ENCODE data around the gene INPP5D.
"Not testable (repeated sequence)": the region's sequence is repeated elsewhere in the genome, so short reads cannot be mapped to it uniquely, and the experiment has no call there.

The INPP5D gene

DNA sequence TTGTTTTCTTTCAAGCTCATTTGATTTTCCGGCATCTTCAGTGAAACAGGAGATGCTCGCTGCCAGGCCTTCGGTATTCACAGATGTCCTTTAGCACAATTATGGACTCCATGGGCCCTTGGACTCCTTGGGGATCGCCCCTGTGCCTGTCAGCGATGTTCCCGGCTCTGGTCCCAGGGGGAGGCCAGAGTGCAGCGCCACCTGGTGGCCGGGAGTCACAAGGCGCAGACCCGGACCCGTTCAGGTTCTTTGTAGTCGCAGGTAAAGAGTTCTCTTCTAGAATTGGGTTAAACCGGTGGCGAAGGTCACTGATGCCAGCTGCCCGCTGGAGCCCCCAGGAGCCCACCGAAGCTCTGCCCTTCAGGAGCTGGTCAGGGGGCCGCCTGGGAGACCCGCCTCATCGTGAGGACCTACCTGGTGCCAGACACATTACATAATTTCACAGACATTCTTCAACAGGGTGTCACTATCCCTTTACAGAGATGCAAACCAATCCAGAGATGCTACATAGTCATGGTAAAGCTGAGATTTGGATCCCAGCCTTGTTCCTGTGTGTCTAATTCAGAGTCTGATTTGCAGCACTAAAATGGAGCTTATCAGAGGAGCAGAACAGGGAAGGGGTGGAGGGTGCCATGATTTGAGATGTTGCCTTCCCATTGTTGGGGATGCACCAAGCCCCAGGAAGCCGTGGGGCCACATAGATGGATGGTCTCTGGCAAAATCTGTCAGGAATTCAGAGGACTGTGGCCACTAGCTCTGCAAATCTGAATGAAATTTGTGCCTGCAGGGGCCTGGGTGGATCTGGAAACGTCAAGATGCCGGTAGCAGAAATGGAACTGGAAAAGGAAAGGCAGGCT is 6.0 kb upstream of the INPP5D start:
- DNase-seq: no peak

DNA sequence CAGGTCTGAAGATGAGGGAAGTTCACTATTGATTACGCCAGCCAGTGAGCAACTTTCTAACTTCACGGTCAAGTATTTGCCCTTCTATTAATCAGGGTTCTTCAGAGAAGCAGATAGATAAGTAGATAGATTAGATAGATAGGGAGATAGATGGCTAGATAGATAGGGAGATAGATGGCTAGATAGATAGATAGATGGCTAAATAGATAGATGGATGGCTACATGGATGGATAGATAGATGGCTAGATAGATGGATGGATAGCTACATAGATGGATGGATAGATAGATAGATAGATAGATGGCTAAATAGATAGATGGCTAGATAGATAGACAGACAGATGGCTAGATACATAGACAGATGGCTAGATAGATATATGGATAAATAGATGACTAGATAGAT is 4.8 kb upstream of the INPP5D start:
- DNase-seq: no peak

- DNase-seq: no peak
Measured at GRCh38 chr2:233056961-233057605, 3.1 kb upstream of the INPP5D start.

DNA sequence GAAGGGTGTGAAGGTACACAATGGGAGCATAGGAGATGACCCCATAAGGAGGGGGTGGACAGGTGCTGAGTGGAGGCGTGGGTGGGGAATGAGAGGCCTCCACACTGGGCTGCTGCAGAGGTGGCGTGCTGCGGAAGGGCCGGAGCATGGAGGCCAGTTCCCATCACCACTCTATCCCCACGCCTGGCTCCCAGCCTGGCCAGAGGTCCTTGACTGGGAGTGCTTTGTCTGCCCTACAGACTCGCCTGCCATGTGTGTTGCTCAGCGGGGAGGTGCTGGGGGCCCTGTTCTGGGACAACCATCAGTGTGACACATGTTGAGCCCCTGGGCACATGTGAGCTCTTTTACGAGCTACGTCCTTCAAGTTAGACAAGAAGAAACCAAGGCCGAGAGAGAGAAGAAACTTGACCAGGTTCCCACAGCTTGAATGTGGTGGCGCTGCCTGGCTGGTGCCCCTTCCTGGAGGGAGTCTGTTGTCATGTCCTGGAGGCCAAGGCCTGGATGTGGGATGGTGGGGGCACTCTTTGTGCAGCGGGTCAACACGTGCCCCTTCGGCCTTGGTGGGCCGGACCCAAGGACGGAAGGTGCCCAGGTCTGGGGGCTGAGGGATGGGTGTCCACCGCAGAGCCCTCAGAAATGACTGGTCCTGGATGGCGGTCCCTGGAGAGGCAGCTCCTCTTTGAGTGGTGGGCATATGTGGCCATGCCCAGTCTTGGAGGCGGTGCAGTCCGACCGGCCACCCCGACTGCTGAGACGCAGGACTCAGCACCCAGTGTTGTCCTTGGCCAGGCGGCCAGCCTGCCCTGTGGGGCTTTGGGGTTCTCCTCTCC is 1.2 kb upstream of the INPP5D start:
- no peak for DNase-seq

GRCh38 chr2:233059547-233059796 is 670 bp upstream of the INPP5D start:
- DNase-seq: no peak

DNA sequence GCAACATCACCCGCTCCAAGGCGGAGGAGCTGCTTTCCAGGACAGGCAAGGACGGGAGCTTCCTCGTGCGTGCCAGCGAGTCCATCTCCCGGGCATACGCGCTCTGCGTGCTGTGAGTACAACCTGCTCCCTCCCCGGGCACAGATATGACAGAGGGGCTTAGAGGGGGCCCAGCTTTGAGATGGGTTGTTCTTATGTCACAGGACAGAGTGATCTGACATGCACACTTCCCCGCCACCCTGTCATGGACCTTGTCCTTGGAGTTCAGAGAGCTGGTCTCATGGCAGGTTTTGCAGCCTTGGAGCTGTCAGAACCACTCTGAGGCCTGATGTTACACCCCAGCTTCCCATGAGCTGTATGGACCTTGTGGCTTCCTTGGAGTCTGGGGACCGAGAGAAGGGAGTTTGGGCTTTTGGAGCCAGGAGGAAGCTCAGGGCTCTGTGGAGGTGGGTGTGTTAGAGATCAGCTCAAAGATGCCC is 398 bp downstream of the INPP5D start:
- DNase-seq: no peak

DNA sequence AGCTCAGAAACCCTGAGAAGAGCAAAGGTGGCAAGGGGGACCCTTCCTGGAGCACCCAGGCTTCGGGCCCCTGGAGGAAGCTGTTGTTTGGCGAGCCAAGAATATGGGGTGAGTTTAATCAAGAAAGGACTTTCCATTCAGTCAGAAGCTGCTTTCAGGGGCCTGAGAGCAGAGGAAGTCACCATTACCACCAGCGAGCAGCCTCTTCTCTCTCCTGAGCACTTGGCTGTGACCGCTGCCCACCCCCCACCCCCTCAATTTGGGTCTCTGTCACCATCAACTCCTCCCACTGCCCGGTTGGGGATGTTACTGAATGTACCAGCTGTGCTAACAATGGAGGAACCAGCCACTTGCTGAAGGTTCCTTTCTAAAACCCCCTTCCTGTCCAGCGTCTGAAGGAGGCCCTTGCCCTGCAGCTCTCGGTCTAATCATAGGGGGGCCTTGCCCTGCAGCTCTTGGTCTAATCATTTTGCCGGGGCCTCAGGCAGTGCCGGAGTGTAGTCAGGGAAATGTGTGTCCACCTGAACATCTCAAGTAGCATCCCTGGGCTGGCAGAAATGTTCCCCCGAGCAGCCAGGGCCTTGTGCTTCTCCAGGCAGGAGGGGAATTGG is 943 bp downstream of the INPP5D start:
- DNase-seq: no peak

GRCh38 chr2:233061591-233062450 is 1.7 kb downstream of the INPP5D start:
- DNase-seq: no peak

DNA sequence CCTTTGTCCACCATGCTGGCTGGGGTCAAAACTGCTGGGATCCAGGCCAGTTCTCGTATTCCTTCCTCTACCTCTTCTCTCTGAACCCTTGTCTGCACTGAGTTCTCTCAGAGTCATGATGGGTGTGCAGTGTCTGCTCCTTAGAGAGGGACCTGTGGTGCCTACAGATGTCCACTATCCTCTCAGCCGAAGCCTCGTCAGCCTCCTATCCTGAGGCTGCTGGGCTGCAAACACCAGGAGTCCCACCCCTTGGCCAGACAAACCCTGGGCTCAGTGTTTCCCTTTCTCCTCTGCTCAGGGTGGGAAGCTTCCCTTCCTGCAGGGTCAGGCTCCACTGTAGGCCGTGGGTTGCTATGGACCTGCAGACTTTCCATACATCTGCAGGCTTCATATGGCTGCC is 2.3 kb downstream of the INPP5D start:
- DNase-seq: no peak

DNA sequence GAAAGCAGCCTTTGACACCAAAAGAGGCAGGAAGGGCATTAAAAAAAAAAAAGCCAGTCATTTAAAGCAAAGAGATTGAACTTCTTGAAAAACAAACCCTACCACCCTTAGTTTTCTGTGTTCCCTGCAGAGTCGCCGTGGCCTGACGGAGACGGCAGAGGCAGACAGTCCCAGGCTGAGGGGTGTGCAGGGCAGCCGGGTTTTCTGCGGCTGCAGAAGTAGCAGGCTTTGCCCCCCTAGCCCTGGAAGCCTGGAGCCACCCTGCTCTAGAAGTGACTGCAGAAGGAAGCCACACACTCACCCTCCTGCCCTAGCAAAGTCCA is 2.8 kb downstream of the INPP5D start:
- no peak for DNase-seq

GRCh38 chr2:233063269-233063975 is 3.3 kb downstream of the INPP5D start:
- DNase-seq: no peak

- no peak for DNase-seq
Measured at GRCh38 chr2:233063976-233064411, 3.9 kb downstream of the INPP5D start.

DNA sequence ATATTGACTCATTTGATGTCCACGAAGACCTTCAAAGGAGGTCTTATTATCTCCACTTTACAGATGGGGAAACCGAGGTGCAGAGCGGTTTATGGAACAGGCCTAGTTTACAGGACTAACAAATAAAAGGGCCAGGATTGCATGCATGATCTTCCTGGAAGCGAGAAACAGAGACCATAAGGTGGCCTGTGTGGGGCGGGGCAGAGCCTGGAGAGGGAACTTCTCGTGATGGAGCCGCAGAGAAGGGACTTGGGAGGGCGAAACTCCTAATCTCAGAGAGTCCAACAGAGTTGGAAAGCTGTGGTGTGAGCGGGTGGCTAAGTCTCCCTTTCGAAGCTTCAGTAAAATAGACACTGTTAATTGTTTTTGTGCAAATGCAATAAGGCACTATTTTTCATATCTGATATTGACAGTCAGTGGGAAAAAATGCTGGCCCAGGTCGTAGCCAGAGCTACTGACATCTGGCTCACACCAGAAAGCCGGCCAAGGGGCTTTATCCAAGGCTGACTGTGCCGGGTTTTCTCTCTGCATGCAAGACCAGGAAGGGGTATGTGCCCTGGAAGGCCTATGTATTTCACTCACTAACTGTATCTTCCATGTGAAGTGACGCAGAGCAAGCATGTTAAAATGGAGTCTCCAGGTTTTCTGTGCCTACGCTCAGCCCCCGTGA is 4.5 kb downstream of the INPP5D start:
- DNase-seq: no peak

- not testable (repeated sequence) for DNase-seq
Measured at GRCh38 chr2:233065200-233065589, 5.1 kb downstream of the INPP5D start.

- DNase-seq: no peak
Measured at GRCh38 chr2:233065954-233066470, 5.9 kb downstream of the INPP5D start.

DNA sequence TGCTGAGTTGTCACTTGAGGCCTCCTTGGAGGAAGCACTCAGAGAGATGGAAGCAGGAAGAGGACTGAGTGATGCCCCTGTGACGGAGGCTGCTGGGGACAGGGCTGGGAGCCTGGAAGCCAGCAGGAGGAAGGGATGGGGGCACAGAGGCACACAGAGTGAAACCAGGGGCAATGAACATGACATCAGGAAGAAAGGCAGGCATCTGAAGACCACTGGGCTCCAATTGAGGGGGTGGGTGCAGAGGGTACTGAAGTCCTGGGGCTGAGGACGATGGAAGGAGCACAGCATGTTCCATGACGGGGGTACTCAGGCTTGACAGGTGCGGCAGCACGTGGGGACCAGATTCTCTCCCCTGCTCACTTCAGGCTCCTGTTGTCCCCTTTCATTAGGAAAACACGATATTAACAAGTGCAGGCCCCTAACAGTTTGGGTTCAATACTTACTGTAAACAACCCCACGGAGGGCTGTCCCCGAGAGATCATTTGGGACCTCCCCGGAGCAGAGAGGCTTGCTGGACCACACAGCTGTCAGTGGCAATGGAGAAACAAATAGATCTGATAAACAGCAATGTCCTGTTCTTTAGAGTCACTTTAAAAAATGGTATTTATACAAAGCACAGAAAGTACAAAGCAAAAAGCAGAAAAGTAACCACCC is 8.7 kb downstream of the INPP5D start:
- DNase-seq: no peak

DNA sequence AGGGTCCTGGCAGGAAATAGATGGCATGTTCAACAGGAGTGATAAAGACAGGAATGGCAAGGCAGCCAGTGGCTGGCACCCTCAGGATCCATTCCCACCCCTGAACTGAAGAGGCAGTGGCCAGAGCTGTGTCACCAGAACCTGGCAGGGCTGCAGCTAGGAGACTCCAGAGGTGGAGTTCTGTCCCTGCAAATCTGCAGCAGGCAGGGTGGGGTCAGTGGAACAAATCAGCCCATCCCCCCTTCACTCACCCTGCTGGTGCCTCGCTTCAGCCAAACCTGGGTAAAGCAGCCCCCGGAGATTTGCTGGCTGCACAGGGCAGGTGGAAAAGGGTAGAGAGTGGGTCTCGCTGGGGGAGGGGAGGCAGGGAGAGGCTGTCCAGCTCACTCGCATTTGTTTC is 12.7 kb downstream of the INPP5D start:
- DNase-seq: no peak

DNA sequence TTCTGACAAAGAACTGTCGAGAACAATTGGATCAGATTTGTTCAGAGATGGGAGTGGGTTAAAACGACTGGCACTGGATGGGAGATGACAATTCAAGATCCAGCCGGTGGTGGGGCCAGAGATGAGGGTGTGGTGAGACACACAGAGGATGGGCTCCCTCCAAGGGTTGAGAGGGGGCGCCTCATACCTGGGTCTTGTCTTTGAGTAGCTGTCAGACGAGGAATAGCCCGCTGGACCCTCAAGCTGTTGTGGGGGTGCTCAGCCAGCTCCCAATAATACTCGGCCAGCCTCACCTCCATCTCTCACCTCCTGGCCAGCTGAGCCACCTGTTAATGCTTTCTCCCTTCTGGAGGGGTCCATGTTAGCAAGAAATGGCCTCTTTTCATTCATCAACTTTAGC is 14.0 kb downstream of the INPP5D start:
- DNase-seq: no peak

- DNase-seq: no peak
Measured at GRCh38 chr2:233075141-233075965, 15.2 kb downstream of the INPP5D start.

- no peak for DNase-seq
Measured at GRCh38 chr2:233075966-233076339, 15.8 kb downstream of the INPP5D start.

Measured in NCI-H2227 treated with DMSO at 0.1 percent for 48 hours (cell line).